ENCODE measurements around the gene FAM229A. TPM values are rescaled to one million over a fixed set of nuclear protein-coding genes. Genes with fewer than 3 reads are reported as not detected.

The FAM229A gene
- total and polyA plus RNA-seq, 9 of the 15 experiments (the other 6 are each of a cell fraction or from before 2014, with no cell fraction given): 0.04 to 21.6 (median 7.4) TPM

- 0 out of 2 replicates have a peak, but pooled peaks have one; percentile 86 for TF ChIP-seq ARID3B (CRISPR knock-in tag; IDR thresholded peaks at IDR 0.05; ENCODE audit: borderline replicate concordance)
- 0 out of 2 replicates have a peak, but pooled peaks have one; percentile 24 for TF ChIP-seq RHOXF2B (CRISPR knock-in tag; conservative IDR thresholded peaks at IDR 0.05)
- TF ChIP-seq IFI16 (CRISPR knock-in tag; IDR thresholded peaks at IDR 0.05): no peak
- TF ChIP-seq POLR2G (IDR thresholded peaks at IDR 0.05; ENCODE audit: low read depth, low read length): peak; percentile 80
- TF ChIP-seq RFX5 (IDR thresholded peaks at IDR 0.05; ENCODE audit: low read depth, low read length): 0 out of 2 replicates have a peak, but pooled peaks have one; percentile 16
- TF ChIP-seq SNIP1 (IDR thresholded peaks at IDR 0.05; ENCODE audit: low read depth): no peak
- TF ChIP-seq SMARCA5 (IDR thresholded peaks at IDR 0.05): no peak
- TF ChIP-seq ZNF165 (CRISPR knock-in tag; IDR thresholded peaks at IDR 0.05; ENCODE audit: borderline replicate concordance): no peak
- no peak for TF ChIP-seq SMARCE1 (IDR thresholded peaks at IDR 0.05)
- TF ChIP-seq ZNF253 (CRISPR knock-in tag; conservative IDR thresholded peaks at IDR 0.05): no peak
- no peak; a peak in 2 of 4 replicates for TF ChIP-seq HDAC1 (IDR thresholded peaks at IDR 0.05)
- peak; percentile 26 for TF ChIP-seq FOS (IDR thresholded peaks at IDR 0.05; ENCODE audit: extremely low read depth, insufficient read length)
- TF ChIP-seq ZNF140 (CRISPR knock-in tag; IDR thresholded peaks at IDR 0.05): no peak
- TF ChIP-seq DACH1 (IDR thresholded peaks at IDR 0.05; ENCODE audit: partially characterized antibody): no peak
- peak; percentile 69 for TF ChIP-seq BHLHE40 (IDR thresholded peaks at IDR 0.05; ENCODE audit: low read length)
- TF ChIP-seq SMAD4 (CRISPR knock-in tag; conservative IDR thresholded peaks at IDR 0.05): peak; percentile 80
- no peak for TF ChIP-seq HMG20B (CRISPR knock-in tag; IDR thresholded peaks at IDR 0.05)
- peak; percentile 89 for TF ChIP-seq PHF8 (IDR thresholded peaks at IDR 0.05; ENCODE audit: borderline replicate concordance, low read length)
- peak; percentile 98 for TF ChIP-seq ZFX (CRISPR knock-in tag; IDR thresholded peaks at IDR 0.05)
- 0 out of 2 replicates have a peak, but pooled peaks have one; percentile 24 for TF ChIP-seq GATAD2A (IDR thresholded peaks at IDR 0.05)
- TF ChIP-seq POU5F1 (IDR thresholded peaks at IDR 0.05; ENCODE audit: borderline replicate concordance, low read depth, low read length, partially characterized antibody): peak; percentile 32
- TF ChIP-seq HDAC2 (IDR thresholded peaks at IDR 0.05): no peak; the same call in none of the 2 replicates
- TF ChIP-seq BDP1 (IDR thresholded peaks at IDR 0.05; ENCODE audit: insufficient read depth, insufficient read length): no peak
- peak; percentile 91; the same call in 1 of the 2 replicates for TF ChIP-seq ZNF511 (CRISPR knock-in tag; IDR thresholded peaks at IDR 0.05)
- TF ChIP-seq ELK3 (CRISPR knock-in tag; IDR thresholded peaks at IDR 0.05): no peak
- TF ChIP-seq EP300 (IDR thresholded peaks at IDR 0.05; ENCODE audit: low read length): peak; percentile 80
- TF ChIP-seq U2AF2 (optimal IDR thresholded peaks at IDR 0.05; ENCODE audit: low read depth, low read length): no peak
Measured at GRCh38 chr1:32394141-32394889, 32.0 kb upstream of the FAM229A start, which contains the start of gene BSDC1 (continued).

All from K562 (cell line).